HepG2 (cell line): ENCODE measurements around the gene NOTCH4. TPM values are rescaled to one million over a fixed set of nuclear protein-coding genes. Genes with fewer than 3 reads are reported as not detected.

Experiments
- ATAC-seq: fragments of 200-7000 bp; cut with Tn5 transposase; 3 replicates; pipeline ENCODE4 v1.9.1; 2020; ENCODE audit warnings: mild to moderate bottlenecking, moderate library complexity
- BruUV-seq: library from RNA; stranded (reverse); fragments of 400-500 nt; replicated peaks from 2 replicates; lab custom pipeline; 2021; lab: Mats Ljungman, UMichigan
- CTCF ChIA-PET: fragments of 300-600 bp; formaldehyde crosslinking; extraction: SDS; loops from one replicate; lab custom pipeline; 2021; ENCODE audit warnings: low total read pairs, inconsistent platforms, low intra/inter-chr PET ratio; lab: Yijun Ruan, JAX
- POLR2A ChIA-PET: fragments of 350-600 bp; sonication (Branson Sonifier 250); formaldehyde crosslinking; loops from one replicate; lab custom pipeline; 2020; ENCODE audit warnings: antibody characterized with exemption, inconsistent platforms; lab: Yijun Ruan, JAX
- DNase-seq: peaks from one replicate; pipeline ENCODE4 v3.0.0-alpha.2; 2015; ENCODE audit warnings: low spot score
- FAIRE-seq: peaks from 3 replicates; lab custom pipeline; 2011; peaks lifted over from hg19 to GRCh38; lab: Jason Lieb, UNC
- H2AFZ ChIP-seq: one replicate; pipeline ENCODE4 v1.6.1; 2011; ENCODE audit warnings: low read length, inconsistent platforms
- H3K27ac ChIP-seq: fragments of 300-600 bp; 3 replicates; pipeline ENCODE4 v1.8.0; 2011; ENCODE audit warnings: mixed run types, mild to moderate bottlenecking, mixed read lengths, low read length, inconsistent platforms; ENCODE audit not compliant: insufficient read depth; ENCODE audit errors: extremely low read length
- H3K27me3 ChIP-seq, 2 experiments: fragments of 200-600 bp in 1 of 2; 2 replicates in 1 of 2; 3 replicates in 1 of 2; pipeline versions ENCODE4 v1.6.0 to v1.8.0; 2011; ENCODE audit warnings: low read length in 2 of 2, mild to moderate bottlenecking in 2 of 2, moderate library complexity in 2 of 2, inconsistent platforms in 1 of 2; ENCODE audit not compliant: insufficient read depth in 2 of 2, control insufficient read depth in 1 of 2
- H3K36me3 ChIP-seq, 2 experiments: fragments of 200-600 bp in 1 of 2; replicated peaks in 1 of 2; 2 replicates in 1 of 2; 3 replicates in 1 of 2; pipeline versions ENCODE4 v1.5.1 to v1.8.0; 2011; ENCODE audit warnings: low read length in 2 of 2, inconsistent platforms in 1 of 2; ENCODE audit not compliant: insufficient read depth in 2 of 2, control insufficient read depth in 1 of 2
- H3K4me1 ChIP-seq: 2 replicates; pipeline ENCODE4 v1.5.1; 2012; ENCODE audit warnings: low read length, inconsistent platforms; ENCODE audit not compliant: insufficient read depth
- H3K4me2 ChIP-seq: 2 replicates; pipeline ENCODE4 v1.6.0; 2011; ENCODE audit warnings: low read depth, low read length, inconsistent platforms
- H3K4me3 ChIP-seq, 3 experiments: fragments of 200-600 bp in 1 of 3; sonication (generic), shearing (Covaris generic) in 1 of 3; replicated peaks in 1 of 3; 2 replicates each; pipeline ENCODE4 v1.5.1; 2011 to 2016; ENCODE audit warnings: low read length in 3 of 3, inconsistent platforms in 2 of 3, low read depth in 2 of 3, mild to moderate bottlenecking in 2 of 3, control low read depth in 1 of 3, mixed read lengths in 1 of 3; ENCODE audit not compliant: insufficient read depth in 1 of 3
- H3K79me2 ChIP-seq: one replicate; pipeline ENCODE4 v1.6.1; 2011; ENCODE audit warnings: low read length, inconsistent platforms; ENCODE audit not compliant: insufficient read depth
- H3K9ac ChIP-seq: 2 replicates; pipeline ENCODE4 v1.6.0; 2011; ENCODE audit warnings: mild to moderate bottlenecking, low read depth, low read length, inconsistent platforms; ENCODE audit not compliant: insufficient read depth
- H3K9me3 ChIP-seq: 2 replicates; pipeline ENCODE4 v1.5.1; 2012; ENCODE audit warnings: mild to moderate bottlenecking, low read length
- H4K20me1 ChIP-seq: 2 replicates; pipeline ENCODE4 v1.6.0; 2011; ENCODE audit warnings: inconsistent platforms, mild to moderate bottlenecking, low read length, moderate library complexity; ENCODE audit not compliant: insufficient read depth
- AKAP8 ChIP-seq: sonication (generic); formaldehyde crosslinking; IDR thresholded peaks from 2 replicates; pipeline ENCODE4 v1.5.1; 2020; ENCODE audit warnings: mild to moderate bottlenecking, missing genetic modification reagents
- ATAD3A ChIP-seq: sonication (generic); formaldehyde crosslinking; IDR thresholded peaks from 2 replicates; pipeline ENCODE4 v1.4.0; 2020; ENCODE audit warnings: missing genetic modification reagents
- CEBPZ ChIP-seq: IDR thresholded peaks from 2 replicates; pipeline ENCODE4 v1.6.1; 2012; ENCODE audit warnings: low read length, improper control_type of control experiment
- EEA1 ChIP-seq: sonication (generic); formaldehyde crosslinking; IDR thresholded peaks from 2 replicates; pipeline ENCODE4 v1.5.1; 2020; ENCODE audit warnings: mild to moderate bottlenecking, missing genetic modification reagents, borderline replicate concordance
- HCFC1 ChIP-seq: fragments of 150-350 bp; IDR thresholded peaks from 2 replicates; pipeline ENCODE4 v1.6.1; 2014; ENCODE audit warnings: low read depth, low read length
- HIVEP1 ChIP-seq: sonication (generic); formaldehyde crosslinking; IDR thresholded peaks from 2 replicates; pipeline ENCODE4 v1.4.0; 2020; ENCODE audit warnings: mild to moderate bottlenecking, missing genetic modification reagents
- NONO ChIP-seq, 2 experiments: fragments of 450-650 bp in 1 of 2; sonication (generic) in 1 of 2; formaldehyde crosslinking in 1 of 2; IDR thresholded peaks in 1 of 2; conservative IDR thresholded peaks in 1 of 2; 2 replicates each; pipeline versions ENCODE4 v1.6.1 to v1.8.0; 2017 to 2022; ENCODE audit warnings: mild to moderate bottlenecking in 1 of 2, missing genetic modification reagents in 1 of 2, moderate library complexity in 1 of 2
- PAX8 ChIP-seq: sonication (generic); formaldehyde crosslinking; IDR thresholded peaks from 2 replicates; pipeline ENCODE4 v1.8.0; 2022; ENCODE audit warnings: mild to moderate bottlenecking, missing genetic modification reagents, borderline replicate concordance
- RBAK ChIP-seq: sonication (generic); formaldehyde crosslinking; IDR thresholded peaks from 2 replicates; pipeline ENCODE4 v1.5.1; 2020; ENCODE audit warnings: mild to moderate bottlenecking, missing genetic modification reagents
- SALL2 ChIP-seq: sonication (generic); formaldehyde crosslinking; IDR thresholded peaks from 2 replicates; pipeline ENCODE4 v1.8.1; 2023; ENCODE audit warnings: mild to moderate bottlenecking, missing genetic modification reagents, inconsistent platforms
- TEAD3 ChIP-seq: optimal IDR thresholded peaks from 2 replicates; pipeline ENCODE3; 2016; ENCODE audit warnings: borderline replicate concordance
- ZBTB42 ChIP-seq: sonication (generic); formaldehyde crosslinking; IDR thresholded peaks from 2 replicates; pipeline ENCODE4 v1.5.0; 2020; ENCODE audit warnings: mild to moderate bottlenecking, missing genetic modification reagents
- ZMAT3 ChIP-seq: sonication (generic); formaldehyde crosslinking; conservative IDR thresholded peaks from 2 replicates; pipeline ENCODE4 v1.7.0; 2021; ENCODE audit warnings: missing genetic modification reagents
- ZNF230 ChIP-seq: sonication (generic); formaldehyde crosslinking; IDR thresholded peaks from 2 replicates; pipeline ENCODE4 v1.4.0; 2020; ENCODE audit warnings: mild to moderate bottlenecking, missing genetic modification reagents
- ZNF282 ChIP-seq: fragments of 450-650 bp; IDR thresholded peaks from 2 replicates; pipeline ENCODE4 v1.6.1; 2018; ENCODE audit not compliant: partially characterized antibody
- ZNF292 ChIP-seq: sonication (generic); formaldehyde crosslinking; IDR thresholded peaks from 2 replicates; pipeline ENCODE4 v1.8.1; 2022; ENCODE audit warnings: mild to moderate bottlenecking, low read depth, missing genetic modification reagents, borderline replicate concordance
- ZNF331 ChIP-seq: sonication (generic); formaldehyde crosslinking; IDR thresholded peaks from 2 replicates; pipeline ENCODE4 v1.4.0; 2020; ENCODE audit warnings: missing genetic modification reagents
- ZNF570 ChIP-seq: sonication (generic); formaldehyde crosslinking; IDR thresholded peaks from 2 replicates; pipeline ENCODE4 v1.4.0; 2020; ENCODE audit warnings: mild to moderate bottlenecking, missing genetic modification reagents, borderline replicate concordance
- ZNF644 ChIP-seq: IDR thresholded peaks from 2 replicates; pipeline ENCODE4 v1.6.1; 2016; ENCODE audit warnings: low read depth
- ZNF7 ChIP-seq: IDR thresholded peaks from 2 replicates; pipeline ENCODE4 v1.6.1; 2016; ENCODE audit warnings: missing biosample characterization, missing genetic modification reagents
- ZNF780A ChIP-seq: sonication (generic); formaldehyde crosslinking; IDR thresholded peaks from 2 replicates; pipeline ENCODE4 v1.8.0; 2022; ENCODE audit warnings: mild to moderate bottlenecking, missing genetic modification reagents, moderate library complexity
- ZSCAN25 ChIP-seq: sonication (generic); formaldehyde crosslinking; IDR thresholded peaks from 2 replicates; pipeline ENCODE4 v1.8.0; 2022; ENCODE audit warnings: mild to moderate bottlenecking, missing genetic modification reagents
- WGBS: methylation state at CpG from one replicate; pipeline ENCODE4 v1.1.6; 2017; ENCODE audit warnings: low lambda C conversion rate; 5-methylcytosine and 5-hydroxymethylcytosine counted together
- in situ Hi-C: cut with HindIII; loops from 2 replicates; pipeline ENCODE4 v1.10.0; 2017; ENCODE audit warnings: low pct_unique_long_range_greater_than_20kb; ENCODE audit not compliant: extremely low pct_ligation_motif_present
- intact Hi-C: fragments of 100-400 bp; cut with micrococcal nuclease; formaldehyde crosslinking; loops from one replicate; pipeline ENCODE4 v1.10.0; 2022; ENCODE audit not compliant: unreplicated experiment
- polyA plus RNA-seq, 8 experiments: library from polyadenylated mRNA; depleted of rRNA in 3 of 8; stranded (reverse) in 7 of 8; unstranded in 1 of 8; fragments of >200 nt; fragmentation: Illumina TruSeq in 4 of 8; extraction: Trizol in 4 of 8; gene quantifications; 2 replicates each; pipeline versions ENCODE4 v1.2.1 to v1.2.3, GENCODE V29; 2011 to 2016; ENCODE audit warnings: low read depth in 4 of 8, missing spikeins in 1 of 8, mixed read lengths in 1 of 8; ENCODE audit not compliant: insufficient read depth in 1 of 8
- total RNA-seq, 5 experiments: library from RNA; depleted of rRNA; stranded (reverse); fragments of >200 nt; fragmentation: Illumina TruSeq; extraction: Trizol; gene quantifications; 2 replicates each; pipeline ENCODE4 v1.2.3, GENCODE V29; 2016; ENCODE audit warnings: low read depth in 1 of 5

The NOTCH4 gene
- total and polyA plus RNA-seq, 2 of the 13 experiments (the other 11 are each of a cell fraction or from before 2014, with no cell fraction given) = 0.51 to 0.83 TPM

- WGBS = 3% methylated on average over 24 of the region's 24 CpGs
- ChIA-PET POLR2A (interaction anchor here (1.3 to 5.8 kb wide), 6 partner anchors 10 to 793 kb away, joined by 4 to 127 read pairs (median 10); partner anchors contain the start of genes ATF6B, GPANK1 and PBX2), CTCF (no interaction called here)
- Histone ChIP-seq H3K79me2 (peaks cover 41% of the 10 kb centered on the region), H3K4me1 (peaks cover 45% of the 10 kb centered on the region), H2AFZ (no peak overlapping the region), H3K36me3 (peaks cover 20 to 32% of the 10 kb centered on the region in 2 experiments; a peak in 4 of 5 replicates), H3K4me2 (peak overlapping the region; percentile 97), H3K27me3 (no peaks in the 10 kb centered on the region; a peak in 1 of 5 replicates), H3K9ac (peak overlapping the region; percentile 90), H3K9me3 (no peaks in the 10 kb centered on the region), H3K4me3 (peak overlapping the region; percentile 82 to 98 (median 83)), H4K20me1 (no peaks in the 10 kb centered on the region), H3K27ac (peak overlapping the region; percentile 97)
- DNase-seq (no peak), FAIRE-seq (no peak), ATAC-seq (peak; percentile 8; the same call in 2 of the 3 replicates)
- BruUV-seq = TSS peak; percentile 57
- intact Hi-C loops = loop anchor here (1.0 to 5.0 kb wide), 5 partner anchors 12 to 1089 kb away; partner anchors contain the start of genes ATF6B, PBX2 and PPT2
- in situ Hi-C loops = no loop called here
- TF ChIP-seq ZNF570 (CRISPR knock-in tag) (no peak), ZNF331 (CRISPR knock-in tag) (no peak), TEAD3 (CRISPR knock-in tag) (peak; percentile 31), PAX8 (CRISPR knock-in tag) (no peak), SALL2 (CRISPR knock-in tag) (peak; percentile 49; the same call in 1 of the 2 replicates), AKAP8 (CRISPR knock-in tag) (0 out of 2 replicates have a peak, but pooled peaks have one; percentile 27), HIVEP1 (CRISPR knock-in tag) (peak; percentile 65; the same call in 1 of the 2 replicates), ZNF230 (CRISPR knock-in tag) (no peak), ZNF7 (no peak), NONO (IDR thresholded peaks at IDR 0.05) (no peak), NONO (CRISPR knock-in tag; conservative IDR thresholded peaks at IDR 0.05) (peak; percentile 70), EEA1 (CRISPR knock-in tag) (0 out of 2 replicates have a peak, but pooled peaks have one; percentile 35), ZNF282 (no peak), ZBTB42 (CRISPR knock-in tag) (no peak), CEBPZ (no peak), HCFC1 (no peak), ZNF292 (CRISPR knock-in tag) (no peak), RBAK (CRISPR knock-in tag) (no peak), ZNF644 (CRISPR knock-in tag) (no peak), ZMAT3 (CRISPR knock-in tag) (0 out of 2 replicates have a peak, but pooled peaks have one; percentile 22), ZSCAN25 (CRISPR knock-in tag) (no peak), ZNF780A (peak; percentile 48), ATAD3A (CRISPR knock-in tag) (no peak)
These were observed 45.1 kb downstream of the NOTCH4 start for GRCh38 chr6:32178547-32179440.
